ENCODE data around the gene COX20.

GRCh38 chr1:244834543-244835275 lies 749 bp upstream of the COX20 start:
- TF ChIP-seq POLR2A (IDR thresholded peaks at IDR 0.05) (peak; percentile 31 to 83 (median 58)), CTCF (IDR thresholded peaks at IDR 0.05 in 8 of 11, conservative IDR thresholded peaks at IDR 0.05 in 3 of 11) (no peak), POLR2AphosphoS5 (IDR thresholded peaks at IDR 0.05) (peak; percentile 90 to 94 (median 91))

Data from spleen (tissue), 7 donors.